ENCODE measurements around the gene PMM2.
"Not testable (repeated sequence)": the region's sequence is repeated elsewhere in the genome, so short reads cannot be mapped to it uniquely, and the experiment has no call there.

DNA sequence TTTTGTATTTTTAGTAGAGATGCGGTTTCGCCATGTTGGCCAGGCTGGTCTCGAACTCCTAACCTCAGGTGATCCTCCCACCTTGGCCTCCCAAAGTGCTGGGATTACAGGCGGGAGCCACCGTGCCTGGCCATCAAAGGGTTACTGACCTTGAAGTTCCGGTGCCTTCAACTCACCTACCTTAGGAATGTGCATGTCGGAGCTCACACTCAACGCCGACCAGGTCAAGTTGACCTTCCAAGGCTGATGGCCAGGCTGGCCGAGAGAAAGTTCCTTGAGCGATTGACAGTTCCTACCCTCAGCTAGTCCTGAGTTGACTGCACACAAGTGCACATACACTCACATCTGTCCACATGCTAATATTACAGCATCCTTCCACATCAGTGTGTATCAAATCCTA, 11.3 kb upstream of the PMM2 start:
- TF ChIP-seq EZH2 (IDR thresholded peaks at IDR 0.05; ENCODE audit: borderline replicate concordance, insufficient read depth, low read depth, low read length, poor library complexity, severe bottlenecking); CTCF (IDR thresholded peaks at IDR 0.05): not testable (repeated sequence)

All from B cell (primary cell).